HS-5 (cell line): ENCODE results near the gene ABL1.

Experiments
- DNase-seq: peaks from one replicate; pipeline ENCODE4 v3.0.0-alpha.2; 2012; ENCODE audit warnings: low read depth

ABL1 gene

DNA sequence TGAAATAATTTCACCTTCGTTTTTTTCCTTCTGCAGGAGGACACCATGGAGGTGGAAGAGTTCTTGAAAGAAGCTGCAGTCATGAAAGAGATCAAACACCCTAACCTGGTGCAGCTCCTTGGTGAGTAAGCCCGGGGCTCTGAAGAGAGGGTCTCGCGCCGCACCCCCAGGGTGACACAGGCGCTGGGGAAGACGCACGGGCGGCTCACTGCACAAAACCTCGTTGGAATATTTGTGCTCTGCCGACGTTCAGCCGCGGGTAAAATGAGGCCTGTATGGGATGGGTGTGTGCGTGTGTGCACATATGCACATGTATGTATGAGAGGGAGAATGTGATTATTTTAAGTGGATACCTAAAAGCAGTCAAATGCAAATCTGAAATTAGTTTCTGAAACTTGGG is 37.0 kb downstream of the ABL1 start:
- no peak for DNase-seq

DNA sequence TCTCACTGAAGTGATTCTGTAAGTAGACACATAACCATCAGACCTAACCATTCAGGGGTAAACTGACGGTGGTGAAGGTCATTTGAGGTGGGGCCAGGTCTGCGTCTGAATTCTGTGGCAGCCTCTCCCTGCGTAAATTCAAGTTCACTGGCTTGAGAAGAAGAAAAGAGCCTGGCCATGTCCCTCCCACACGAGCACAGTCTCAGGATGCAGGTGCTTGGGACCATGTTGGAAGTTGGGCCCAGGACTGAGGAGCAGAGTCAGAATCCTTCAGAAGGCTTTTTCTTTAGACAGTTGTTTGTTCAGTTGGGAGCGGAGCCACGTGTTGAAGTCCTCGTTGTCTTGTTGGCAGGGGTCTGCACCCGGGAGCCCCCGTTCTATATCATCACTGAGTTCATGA is 37.5 kb downstream of the ABL1 start:
- DNase-seq: no peak

DNA sequence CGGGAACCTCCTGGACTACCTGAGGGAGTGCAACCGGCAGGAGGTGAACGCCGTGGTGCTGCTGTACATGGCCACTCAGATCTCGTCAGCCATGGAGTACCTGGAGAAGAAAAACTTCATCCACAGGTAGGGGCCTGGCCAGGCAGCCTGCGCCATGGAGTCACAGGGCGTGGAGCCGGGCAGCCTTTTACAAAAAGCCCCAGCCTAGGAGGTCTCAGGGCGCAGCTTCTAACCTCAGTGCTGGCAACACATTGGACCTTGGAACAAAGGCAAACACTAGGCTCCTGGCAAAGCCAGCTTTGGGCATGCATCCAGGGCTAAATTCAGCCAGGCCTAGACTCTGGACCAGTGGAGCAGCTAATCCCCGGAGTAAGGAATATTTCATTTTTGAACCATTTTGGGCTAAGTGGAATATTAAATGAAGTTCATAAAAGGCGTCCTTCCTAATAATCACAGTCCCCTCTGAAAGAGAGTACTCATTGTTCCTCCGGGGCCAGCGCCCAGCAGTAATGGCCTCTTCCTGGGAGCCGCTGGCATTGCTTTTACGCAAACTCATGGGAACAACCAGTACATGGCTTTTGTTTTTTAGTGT is 38.0 kb downstream of the ABL1 start:
- no peak for DNase-seq

DNA sequence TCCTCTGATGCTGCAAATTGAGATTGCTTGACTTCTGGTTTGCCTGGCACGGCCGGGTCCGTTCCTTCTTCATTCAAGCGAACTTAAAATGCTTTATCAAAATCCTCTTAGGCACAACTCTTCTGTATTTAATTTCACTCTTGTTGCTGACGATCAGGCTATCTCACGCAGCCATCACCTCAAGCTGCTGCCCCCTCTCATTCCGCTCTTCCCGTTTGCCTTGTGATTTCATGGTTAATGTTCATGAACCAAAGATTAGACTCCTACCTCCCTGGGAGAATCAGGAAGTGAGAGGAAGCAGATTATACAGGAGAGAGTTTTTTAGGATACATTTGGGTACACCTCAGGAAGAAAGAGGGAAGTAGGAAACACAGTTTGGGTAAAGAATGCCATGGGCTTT is 38.9 kb downstream of the ABL1 start:
- no peak for DNase-seq

DNA sequence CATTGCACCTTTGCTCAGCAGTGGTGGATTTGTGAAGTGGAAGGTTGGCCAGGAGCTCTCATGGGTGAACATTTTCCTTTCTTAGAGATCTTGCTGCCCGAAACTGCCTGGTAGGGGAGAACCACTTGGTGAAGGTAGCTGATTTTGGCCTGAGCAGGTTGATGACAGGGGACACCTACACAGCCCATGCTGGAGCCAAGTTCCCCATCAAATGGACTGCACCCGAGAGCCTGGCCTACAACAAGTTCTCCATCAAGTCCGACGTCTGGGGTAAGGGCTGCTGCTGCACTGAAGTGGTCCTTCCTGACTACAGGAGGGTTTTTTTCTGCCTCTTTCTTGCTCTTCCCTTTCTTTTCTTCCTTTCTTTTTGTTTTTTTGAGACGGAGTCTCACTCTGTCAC is 39.7 kb downstream of the ABL1 start:
- no peak for DNase-seq

DNA sequence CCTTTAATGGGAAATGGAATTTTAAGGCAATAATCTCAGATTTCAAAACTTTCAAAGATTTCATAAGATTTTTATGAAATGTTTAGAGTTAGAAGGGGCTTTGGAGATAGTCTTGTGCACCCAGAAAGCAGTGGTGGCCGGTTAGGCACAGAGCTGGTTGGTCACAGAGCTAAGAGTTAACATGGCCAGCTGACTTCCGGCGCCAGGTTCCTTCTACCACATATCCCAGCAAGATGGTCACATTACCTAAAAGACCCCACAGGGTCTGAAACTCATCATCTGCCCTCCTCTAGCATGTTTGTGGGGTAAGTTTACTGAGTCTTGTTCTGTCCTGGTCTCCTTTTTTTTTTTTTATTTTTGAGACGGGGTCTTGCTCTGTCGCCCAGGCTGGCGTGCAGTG is 42.2 kb downstream of the ABL1 start:
- no peak for DNase-seq

DNA sequence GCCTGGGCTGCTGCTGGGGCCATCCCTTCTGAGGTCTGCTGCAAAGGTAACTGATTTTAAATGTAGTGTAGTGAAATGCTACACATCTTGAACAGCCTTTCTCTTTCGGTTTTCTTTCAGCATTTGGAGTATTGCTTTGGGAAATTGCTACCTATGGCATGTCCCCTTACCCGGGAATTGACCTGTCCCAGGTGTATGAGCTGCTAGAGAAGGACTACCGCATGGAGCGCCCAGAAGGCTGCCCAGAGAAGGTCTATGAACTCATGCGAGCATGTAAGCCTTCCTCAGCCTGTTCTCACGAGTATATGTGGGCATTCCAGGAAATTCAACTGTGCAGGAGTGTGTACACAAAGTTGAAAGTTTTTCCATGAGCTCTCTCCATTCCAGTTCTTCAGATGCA is 43.2 kb downstream of the ABL1 start:
- DNase-seq: no peak

DNA sequence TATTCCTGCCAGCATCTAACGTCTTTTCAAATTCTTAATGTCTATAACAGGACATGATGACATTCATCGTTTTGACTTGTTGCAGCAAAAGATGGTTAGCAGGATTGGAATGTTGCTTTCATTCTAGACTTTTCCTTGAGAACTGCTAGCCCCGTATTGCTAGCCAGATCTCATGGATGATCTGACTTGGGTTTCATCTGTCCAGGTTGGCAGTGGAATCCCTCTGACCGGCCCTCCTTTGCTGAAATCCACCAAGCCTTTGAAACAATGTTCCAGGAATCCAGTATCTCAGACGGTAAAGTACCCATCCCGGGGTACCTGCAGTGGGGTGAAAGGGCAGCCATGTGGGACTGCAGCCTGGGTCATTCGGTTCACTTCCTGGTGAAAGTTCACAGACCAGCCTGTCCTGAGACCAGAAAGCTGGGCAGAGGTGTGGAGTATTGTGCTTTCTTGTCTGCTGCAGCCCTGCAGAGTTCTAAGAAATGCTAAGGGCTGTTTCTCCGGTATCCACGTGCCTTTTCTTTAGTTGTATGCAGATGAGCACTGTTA is 44.9 kb downstream of the ABL1 start:
- DNase-seq: no peak

DNA sequence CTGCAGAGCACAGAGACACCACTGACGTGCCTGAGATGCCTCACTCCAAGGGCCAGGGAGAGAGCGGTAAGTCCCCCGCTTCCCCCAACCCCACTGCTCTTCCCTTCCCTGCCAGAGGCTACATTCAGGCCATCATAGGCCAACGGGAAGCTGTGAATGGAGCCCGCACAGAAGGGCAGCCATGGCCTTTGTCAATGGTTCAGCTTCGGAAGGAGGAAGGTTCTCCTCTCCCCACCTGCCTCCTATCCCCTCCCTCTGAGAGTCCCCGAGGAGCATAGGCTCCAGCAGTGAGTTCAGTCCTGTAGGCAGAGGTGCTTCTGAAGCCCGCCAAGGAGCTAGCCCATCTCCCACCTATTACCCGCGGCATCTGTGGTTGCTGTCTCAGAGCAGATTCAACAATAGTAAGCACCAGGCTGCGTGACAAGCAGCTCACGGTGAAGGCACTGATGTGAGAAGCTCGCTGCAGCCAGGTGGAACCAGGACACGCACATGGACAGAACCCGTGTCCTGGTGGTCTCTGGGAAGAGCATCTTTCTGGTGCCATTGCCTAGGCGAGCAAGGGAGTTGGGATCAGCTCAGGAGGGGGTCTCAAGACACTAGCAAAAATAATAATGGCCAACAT is 45.7 kb downstream of the ABL1 start:
- no peak for DNase-seq

DNA sequence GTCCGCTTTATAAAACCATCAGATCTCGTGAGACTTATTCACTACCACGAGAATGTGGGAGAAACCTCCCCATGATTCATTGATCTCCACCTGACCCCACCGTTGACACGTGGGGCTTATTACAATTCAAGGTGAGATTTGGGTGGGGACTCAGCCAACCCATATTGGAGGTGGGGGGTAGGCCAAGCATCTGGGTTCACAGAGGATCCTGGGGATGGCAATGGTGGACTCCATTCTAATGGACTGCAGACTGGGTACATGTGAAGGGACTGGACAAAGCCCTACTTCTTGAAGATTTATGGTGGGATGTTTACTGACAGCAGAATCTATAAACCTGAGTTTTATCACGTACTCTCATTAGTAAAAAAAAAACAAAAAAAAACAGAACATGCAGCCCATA is 46.5 kb downstream of the ABL1 start:
- no peak for DNase-seq

DNA sequence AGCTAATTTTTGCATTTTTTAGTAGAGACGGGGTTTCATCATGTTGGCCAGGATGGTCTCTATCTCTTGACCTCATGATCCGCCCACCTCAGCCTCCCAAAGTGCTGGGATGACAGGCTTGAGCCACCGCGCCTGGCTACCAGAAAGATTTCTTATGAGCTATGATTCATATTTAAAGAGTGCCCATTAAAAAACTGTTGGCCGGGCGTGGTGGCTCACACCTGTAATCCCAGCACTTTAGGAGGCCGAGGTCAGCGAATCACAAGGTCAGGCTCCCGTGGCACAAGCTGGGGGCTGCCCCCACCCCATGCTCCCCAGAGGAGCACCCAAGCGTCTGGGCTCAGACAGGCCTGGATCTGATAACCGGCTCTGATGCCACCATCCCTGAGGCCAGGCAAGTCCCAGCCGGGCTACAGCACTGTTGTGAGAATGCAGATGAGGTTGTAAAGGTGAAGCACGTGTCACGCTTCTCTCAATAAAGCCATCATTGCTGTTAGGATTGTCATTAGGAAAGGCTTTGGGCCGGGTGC is 47.7 kb downstream of the ABL1 start:
- no peak for DNase-seq

DNA sequence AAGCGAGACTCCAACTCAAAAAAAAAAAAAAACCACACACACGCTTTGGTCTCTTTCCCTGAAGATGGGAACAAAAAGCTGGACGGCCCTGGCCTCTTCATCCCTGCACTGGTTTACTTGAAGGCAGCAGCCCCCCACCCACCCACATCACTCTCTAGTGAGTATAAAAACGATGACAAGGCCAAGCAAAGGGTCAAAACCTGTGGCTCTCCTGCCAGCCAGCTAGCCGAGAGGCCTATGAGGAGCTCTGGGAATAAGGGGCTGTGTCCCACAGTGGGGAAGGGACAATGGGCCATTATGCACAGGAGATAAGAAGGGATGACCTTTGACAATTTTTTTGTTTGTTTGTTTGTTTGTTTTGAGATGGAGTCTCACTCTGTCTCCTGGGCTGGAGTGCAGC is 48.4 kb downstream of the ABL1 start:
- no peak for DNase-seq

DNA sequence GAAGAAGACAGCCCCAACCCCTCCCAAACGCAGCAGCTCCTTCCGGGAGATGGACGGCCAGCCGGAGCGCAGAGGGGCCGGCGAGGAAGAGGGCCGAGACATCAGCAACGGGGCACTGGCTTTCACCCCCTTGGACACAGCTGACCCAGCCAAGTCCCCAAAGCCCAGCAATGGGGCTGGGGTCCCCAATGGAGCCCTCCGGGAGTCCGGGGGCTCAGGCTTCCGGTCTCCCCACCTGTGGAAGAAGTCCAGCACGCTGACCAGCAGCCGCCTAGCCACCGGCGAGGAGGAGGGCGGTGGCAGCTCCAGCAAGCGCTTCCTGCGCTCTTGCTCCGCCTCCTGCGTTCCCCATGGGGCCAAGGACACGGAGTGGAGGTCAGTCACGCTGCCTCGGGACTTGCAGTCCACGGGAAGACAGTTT is 49.1 kb downstream of the ABL1 start:
- DNase-seq: no peak

DNA sequence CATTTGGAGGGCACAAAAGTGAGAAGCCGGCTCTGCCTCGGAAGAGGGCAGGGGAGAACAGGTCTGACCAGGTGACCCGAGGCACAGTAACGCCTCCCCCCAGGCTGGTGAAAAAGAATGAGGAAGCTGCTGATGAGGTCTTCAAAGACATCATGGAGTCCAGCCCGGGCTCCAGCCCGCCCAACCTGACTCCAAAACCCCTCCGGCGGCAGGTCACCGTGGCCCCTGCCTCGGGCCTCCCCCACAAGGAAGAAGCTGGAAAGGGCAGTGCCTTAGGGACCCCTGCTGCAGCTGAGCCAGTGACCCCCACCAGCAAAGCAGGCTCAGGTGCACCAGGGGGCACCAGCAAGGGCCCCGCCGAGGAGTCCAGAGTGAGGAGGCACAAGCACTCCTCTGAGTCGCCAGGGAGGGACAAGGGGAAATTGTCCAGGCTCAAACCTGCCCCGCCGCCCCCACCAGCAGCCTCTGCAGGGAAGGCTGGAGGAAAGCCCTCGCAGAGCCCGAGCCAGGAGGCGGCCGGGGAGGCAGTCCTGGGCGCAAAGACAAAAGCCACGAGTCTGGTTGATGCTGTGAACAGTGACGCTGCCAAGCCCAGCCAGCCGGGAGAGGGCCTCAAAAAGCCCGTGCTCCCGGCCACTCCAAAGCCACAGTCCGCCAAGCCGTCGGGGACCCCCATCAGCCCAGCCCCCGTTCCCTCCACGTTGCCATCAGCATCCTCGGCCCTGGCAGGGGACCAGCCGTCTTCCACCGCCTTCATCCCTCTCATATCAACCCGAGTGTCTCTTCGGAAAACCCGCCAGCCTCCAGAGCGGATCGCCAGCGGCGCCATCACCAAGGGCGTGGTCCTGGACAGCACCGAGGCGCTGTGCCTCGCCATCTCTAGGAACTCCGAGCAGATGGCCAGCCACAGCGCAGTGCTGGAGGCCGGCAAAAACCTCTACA is 49.8 kb downstream of the ABL1 start:
- DNase-seq: no peak

DNA sequence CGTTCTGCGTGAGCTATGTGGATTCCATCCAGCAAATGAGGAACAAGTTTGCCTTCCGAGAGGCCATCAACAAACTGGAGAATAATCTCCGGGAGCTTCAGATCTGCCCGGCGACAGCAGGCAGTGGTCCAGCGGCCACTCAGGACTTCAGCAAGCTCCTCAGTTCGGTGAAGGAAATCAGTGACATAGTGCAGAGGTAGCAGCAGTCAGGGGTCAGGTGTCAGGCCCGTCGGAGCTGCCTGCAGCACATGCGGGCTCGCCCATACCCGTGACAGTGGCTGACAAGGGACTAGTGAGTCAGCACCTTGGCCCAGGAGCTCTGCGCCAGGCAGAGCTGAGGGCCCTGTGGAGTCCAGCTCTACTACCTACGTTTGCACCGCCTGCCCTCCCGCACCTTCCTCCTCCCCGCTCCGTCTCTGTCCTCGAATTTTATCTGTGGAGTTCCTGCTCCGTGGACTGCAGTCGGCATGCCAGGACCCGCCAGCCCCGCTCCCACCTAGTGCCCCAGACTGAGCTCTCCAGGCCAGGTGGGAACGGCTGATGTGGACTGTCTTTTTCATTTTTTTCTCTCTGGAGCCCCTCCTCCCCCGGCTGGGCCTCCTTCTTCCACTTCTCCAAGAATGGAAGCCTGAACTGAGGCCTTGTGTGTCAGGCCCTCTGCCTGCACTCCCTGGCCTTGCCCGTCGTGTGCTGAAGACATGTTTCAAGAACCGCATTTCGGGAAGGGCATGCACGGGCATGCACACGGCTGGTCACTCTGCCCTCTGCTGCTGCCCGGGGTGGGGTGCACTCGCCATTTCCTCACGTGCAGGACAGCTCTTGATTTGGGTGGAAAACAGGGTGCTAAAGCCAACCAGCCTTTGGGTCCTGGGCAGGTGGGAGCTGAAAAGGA is 50.7 kb downstream of the ABL1 start:
- DNase-seq: no peak

DNA sequence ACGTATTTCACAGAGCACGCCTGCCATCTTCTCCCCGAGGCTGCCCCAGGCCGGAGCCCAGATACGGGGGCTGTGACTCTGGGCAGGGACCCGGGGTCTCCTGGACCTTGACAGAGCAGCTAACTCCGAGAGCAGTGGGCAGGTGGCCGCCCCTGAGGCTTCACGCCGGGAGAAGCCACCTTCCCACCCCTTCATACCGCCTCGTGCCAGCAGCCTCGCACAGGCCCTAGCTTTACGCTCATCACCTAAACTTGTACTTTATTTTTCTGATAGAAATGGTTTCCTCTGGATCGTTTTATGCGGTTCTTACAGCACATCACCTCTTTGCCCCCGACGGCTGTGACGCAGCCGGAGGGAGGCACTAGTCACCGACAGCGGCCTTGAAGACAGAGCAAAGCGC is 51.9 kb downstream of the ABL1 start:
- no peak for DNase-seq

DNA sequence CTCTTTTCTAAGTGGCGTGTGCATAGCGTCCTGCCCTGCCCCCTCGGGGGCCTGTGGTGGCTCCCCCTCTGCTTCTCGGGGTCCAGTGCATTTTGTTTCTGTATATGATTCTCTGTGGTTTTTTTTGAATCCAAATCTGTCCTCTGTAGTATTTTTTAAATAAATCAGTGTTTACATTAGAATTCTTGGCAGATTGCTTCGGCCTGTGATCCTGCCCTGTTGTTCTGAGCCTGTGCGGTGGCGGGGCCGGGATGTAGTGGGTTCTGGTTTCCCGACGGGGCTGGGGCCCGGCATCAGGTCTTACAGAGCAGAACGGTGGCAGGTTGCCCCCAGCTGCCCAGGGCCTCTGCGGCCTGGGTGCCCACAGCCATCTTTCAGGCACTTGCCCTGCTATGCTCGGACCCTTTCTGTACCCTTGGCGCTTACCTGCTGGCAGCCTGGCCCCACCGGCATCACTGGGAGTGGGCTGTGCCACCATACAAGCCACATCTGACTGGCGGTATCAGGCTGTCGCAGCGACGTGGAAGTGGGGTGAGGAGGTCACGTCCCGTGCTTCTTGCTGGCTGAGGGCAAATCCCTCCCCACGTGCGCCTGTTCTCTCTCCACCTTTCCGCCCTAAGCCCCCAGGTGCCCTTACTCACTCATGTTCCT is 52.6 kb downstream of the ABL1 start:
- no peak for DNase-seq

DNA sequence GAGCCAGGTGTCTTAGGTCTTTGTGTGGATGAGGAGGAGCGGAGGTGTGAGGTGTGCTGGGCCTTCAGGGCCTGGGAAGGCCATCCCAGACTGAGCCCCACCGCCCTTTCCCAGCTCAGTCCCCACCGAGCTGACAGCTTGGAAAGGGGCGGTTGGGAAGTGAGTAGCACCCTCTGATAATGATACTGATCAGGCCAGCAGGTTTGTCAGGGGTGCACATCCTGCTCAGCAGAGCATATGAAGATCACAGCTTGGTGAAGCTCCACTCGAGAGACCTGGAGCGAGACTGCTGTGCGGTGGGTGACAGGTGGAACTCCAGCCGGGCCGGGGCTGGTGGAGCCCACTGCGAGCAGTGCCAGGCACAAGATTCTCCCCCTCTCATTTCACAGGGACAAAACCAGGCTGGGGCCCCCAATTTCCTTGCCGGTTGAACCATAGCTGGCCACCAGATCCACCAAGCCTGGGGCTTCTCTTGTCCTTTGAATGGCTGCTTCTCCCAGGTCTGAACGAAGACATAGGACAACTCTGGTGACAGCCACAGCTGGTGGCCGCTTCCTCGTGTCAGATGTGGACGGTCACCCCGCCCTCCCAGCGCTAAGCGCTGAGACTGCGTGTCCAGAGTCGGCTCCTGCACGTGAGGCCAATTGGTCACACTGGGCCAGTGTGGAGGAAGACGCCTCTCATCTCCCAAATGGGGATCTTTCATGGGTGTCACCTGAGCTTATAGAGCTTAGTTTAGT is 53.3 kb downstream of the ABL1 start:
- no peak for DNase-seq

DNA sequence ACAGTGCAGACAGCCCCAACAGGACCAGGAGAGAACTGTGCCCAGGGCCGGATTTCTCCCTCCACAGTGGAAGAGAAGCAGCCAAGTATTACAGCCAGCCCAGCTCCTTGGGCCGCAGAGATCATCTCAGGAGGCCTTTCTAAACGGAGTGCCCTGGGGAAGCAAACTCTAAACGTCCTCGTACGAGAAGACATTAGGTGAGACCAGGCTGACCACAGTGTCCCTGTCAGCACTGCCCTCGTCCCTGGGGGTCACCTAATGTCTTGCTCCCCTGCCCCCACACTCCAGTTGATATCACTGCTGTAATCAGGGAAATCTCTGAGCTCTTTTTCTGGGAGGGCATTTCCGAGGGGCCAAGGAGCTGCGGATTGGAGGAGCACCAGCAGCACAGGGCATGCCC is 55.1 kb downstream of the ABL1 start:
- no peak for DNase-seq

DNA sequence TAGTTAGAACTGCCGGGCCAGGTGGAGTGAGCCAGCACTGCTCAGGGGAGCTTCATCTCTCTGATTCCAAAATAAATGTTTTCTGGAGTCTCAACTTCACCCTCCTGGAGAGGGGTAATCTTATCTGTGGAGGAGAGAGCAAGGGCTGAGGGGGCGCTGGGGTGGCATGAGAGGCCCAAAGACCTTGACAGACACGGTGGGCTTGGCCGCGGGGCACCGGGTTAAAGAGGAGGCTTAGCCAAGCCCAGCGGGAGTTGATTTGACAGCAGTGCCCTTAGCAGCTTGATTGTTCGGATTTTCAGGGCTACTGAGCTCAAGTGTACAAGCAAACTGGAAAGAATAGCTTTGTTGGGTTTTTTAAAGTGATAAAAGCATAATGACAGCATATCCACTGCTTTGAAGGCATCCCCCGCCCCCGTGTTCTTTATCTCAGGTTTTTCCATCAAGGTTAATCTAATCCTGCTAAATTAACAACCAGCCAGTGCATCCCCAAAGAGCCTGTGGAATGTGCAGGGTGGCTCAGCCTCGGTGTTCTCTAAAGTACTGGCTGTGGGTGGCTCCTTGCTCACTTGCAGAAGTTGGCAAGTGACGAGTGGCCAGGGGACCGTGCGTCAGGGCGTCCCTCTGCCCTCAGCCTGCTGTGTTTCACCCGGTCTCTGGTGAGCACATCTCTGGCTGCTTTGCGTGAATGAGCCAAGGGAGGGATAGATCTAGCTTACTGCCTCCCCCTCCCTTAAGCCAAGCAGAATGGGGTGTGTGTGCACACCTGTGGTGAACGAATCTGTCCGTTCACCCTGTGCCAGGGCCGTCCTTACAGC is 56.0 kb downstream of the ABL1 start:
- DNase-seq: no peak
